Measurements from ENCODE around the gene BRIP1. TPM values are rescaled to one million over a fixed set of nuclear protein-coding genes. Genes with fewer than 3 reads are reported as not detected.

The BRIP1 gene
- polyA plus RNA-seq, 1 of the 3 experiments (the other 2 are of a cell fraction): 2.0 TPM

DNA sequence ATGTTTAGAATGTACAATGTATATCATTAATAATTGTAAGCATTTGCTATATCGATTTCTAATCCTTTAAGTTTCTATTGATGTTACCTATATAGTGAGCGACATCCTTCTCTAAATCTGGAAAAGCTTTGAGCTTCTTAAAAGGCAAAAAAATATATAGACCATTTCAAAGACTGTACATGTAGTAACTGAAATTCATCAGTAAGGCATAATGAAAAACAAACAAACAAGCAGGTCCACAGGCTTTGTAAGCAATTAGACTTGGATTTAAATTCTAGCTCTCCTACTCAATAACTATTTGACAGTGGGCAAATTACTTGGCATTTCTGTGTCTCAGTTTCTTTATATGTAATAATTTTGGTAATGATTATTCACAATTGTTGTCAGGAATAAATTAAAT is 220.6 kb downstream of the BRIP1 start:
- no peak for TF ChIP-seq YY1 (IDR thresholded peaks at IDR 0.05; ENCODE audit: low read depth)
- TF ChIP-seq SMC3 (IDR thresholded peaks at IDR 0.05; ENCODE audit: low read depth, low read length): no peak
- TF ChIP-seq, protein P1, sequence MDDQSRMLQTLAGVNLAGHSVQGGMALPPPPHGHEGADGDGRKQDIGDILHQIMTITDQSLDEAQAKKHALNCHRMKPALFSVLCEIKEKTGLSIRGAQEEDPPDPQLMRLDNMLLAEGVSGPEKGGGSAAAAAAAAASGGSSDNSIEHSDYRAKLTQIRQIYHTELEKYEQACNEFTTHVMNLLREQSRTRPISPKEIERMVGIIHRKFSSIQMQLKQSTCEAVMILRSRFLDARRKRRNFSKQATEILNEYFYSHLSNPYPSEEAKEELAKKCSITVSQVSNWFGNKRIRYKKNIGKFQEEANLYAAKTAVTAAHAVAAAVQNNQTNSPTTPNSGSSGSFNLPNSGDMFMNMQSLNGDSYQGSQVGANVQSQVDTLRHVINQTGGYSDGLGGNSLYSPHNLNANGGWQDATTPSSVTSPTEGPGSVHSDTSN (IDR thresholded peaks at IDR 0.05): no peak
- TF ChIP-seq, protein P2, sequence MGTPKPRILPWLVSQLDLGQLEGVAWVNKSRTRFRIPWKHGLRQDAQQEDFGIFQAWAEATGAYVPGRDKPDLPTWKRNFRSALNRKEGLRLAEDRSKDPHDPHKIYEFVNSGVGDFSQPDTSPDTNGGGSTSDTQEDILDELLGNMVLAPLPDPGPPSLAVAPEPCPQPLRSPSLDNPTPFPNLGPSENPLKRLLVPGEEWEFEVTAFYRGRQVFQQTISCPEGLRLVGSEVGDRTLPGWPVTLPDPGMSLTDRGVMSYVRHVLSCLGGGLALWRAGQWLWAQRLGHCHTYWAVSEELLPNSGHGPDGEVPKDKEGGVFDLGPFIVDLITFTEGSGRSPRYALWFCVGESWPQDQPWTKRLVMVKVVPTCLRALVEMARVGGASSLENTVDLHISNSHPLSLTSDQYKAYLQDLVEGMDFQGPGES (IDR thresholded peaks at IDR 0.05; ENCODE audit: low read depth, low read length): no peak
- TF ChIP-seq, protein P3, sequence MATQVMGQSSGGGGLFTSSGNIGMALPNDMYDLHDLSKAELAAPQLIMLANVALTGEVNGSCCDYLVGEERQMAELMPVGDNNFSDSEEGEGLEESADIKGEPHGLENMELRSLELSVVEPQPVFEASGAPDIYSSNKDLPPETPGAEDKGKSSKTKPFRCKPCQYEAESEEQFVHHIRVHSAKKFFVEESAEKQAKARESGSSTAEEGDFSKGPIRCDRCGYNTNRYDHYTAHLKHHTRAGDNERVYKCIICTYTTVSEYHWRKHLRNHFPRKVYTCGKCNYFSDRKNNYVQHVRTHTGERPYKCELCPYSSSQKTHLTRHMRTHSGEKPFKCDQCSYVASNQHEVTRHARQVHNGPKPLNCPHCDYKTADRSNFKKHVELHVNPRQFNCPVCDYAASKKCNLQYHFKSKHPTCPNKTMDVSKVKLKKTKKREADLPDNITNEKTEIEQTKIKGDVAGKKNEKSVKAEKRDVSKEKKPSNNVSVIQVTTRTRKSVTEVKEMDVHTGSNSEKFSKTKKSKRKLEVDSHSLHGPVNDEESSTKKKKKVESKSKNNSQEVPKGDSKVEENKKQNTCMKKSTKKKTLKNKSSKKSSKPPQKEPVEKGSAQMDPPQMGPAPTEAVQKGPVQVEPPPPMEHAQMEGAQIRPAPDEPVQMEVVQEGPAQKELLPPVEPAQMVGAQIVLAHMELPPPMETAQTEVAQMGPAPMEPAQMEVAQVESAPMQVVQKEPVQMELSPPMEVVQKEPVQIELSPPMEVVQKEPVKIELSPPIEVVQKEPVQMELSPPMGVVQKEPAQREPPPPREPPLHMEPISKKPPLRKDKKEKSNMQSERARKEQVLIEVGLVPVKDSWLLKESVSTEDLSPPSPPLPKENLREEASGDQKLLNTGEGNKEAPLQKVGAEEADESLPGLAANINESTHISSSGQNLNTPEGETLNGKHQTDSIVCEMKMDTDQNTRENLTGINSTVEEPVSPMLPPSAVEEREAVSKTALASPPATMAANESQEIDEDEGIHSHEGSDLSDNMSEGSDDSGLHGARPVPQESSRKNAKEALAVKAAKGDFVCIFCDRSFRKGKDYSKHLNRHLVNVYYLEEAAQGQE (IDR thresholded peaks at IDR 0.05; ENCODE audit: low read depth, low read length): no peak
- no peak for TF ChIP-seq NFIC (IDR thresholded peaks at IDR 0.05; ENCODE audit: borderline replicate concordance)
- TF ChIP-seq RAD21 (IDR thresholded peaks at IDR 0.05; ENCODE audit: low read length): no peak
- TF ChIP-seq, protein P4, sequence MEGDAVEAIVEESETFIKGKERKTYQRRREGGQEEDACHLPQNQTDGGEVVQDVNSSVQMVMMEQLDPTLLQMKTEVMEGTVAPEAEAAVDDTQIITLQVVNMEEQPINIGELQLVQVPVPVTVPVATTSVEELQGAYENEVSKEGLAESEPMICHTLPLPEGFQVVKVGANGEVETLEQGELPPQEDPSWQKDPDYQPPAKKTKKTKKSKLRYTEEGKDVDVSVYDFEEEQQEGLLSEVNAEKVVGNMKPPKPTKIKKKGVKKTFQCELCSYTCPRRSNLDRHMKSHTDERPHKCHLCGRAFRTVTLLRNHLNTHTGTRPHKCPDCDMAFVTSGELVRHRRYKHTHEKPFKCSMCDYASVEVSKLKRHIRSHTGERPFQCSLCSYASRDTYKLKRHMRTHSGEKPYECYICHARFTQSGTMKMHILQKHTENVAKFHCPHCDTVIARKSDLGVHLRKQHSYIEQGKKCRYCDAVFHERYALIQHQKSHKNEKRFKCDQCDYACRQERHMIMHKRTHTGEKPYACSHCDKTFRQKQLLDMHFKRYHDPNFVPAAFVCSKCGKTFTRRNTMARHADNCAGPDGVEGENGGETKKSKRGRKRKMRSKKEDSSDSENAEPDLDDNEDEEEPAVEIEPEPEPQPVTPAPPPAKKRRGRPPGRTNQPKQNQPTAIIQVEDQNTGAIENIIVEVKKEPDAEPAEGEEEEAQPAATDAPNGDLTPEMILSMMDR (IDR thresholded peaks at IDR 0.05): no peak
- TF ChIP-seq, protein P5, sequence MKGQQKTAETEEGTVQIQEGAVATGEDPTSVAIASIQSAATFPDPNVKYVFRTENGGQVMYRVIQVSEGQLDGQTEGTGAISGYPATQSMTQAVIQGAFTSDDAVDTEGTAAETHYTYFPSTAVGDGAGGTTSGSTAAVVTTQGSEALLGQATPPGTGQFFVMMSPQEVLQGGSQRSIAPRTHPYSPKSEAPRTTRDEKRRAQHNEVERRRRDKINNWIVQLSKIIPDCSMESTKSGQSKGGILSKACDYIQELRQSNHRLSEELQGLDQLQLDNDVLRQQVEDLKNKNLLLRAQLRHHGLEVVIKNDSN (IDR thresholded peaks at IDR 0.05; ENCODE audit: borderline replicate concordance, low read depth): no peak
- no peak for TF ChIP-seq RFX5 (IDR thresholded peaks at IDR 0.05; ENCODE audit: low read length)
- no peak for TF ChIP-seq GABPA (IDR thresholded peaks at IDR 0.05; ENCODE audit: low read depth)
- no peak for TF ChIP-seq POLR2AphosphoS5 (IDR thresholded peaks at IDR 0.05; ENCODE audit: low read depth, low read length)
- TF ChIP-seq, protein P6, sequence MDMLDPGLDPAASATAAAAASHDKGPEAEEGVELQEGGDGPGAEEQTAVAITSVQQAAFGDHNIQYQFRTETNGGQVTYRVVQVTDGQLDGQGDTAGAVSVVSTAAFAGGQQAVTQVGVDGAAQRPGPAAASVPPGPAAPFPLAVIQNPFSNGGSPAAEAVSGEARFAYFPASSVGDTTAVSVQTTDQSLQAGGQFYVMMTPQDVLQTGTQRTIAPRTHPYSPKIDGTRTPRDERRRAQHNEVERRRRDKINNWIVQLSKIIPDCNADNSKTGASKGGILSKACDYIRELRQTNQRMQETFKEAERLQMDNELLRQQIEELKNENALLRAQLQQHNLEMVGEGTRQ (IDR thresholded peaks at IDR 0.05; ENCODE audit: borderline replicate concordance, low read depth, low read length): no peak
- no peak for TF ChIP-seq FOSL2 (IDR thresholded peaks at IDR 0.05; ENCODE audit: borderline replicate concordance, low read depth)
- TF ChIP-seq RXRA (IDR thresholded peaks at IDR 0.05; ENCODE audit: borderline replicate concordance, low read depth): no peak
- no peak for TF ChIP-seq NRF1 (IDR thresholded peaks at IDR 0.05; ENCODE audit: low read depth, low read length)
- TF ChIP-seq SIN3A (IDR thresholded peaks at IDR 0.05; ENCODE audit: borderline replicate concordance, low read depth, low read length): no peak
- TF ChIP-seq RCOR1 (IDR thresholded peaks at IDR 0.05; ENCODE audit: low read length): no peak
- H2AFZ ChIP-seq (ENCODE audit: low read depth): no peak overlapping the region
- no peaks in the 10 kb centered on the region for H4K20me1 ChIP-seq (ENCODE audit: insufficient read depth)
- peaks cover 16% of the 10 kb centered on the region for H3F3A ChIP-seq (replicated peaks; ENCODE audit: insufficient read depth)
- H3K4me3 ChIP-seq (ENCODE audit: low read depth in 2 of 2, low read length in 1 of 2): no peak overlapping the region
- H3K36me3 ChIP-seq (replicated peaks in 1 of 2; ENCODE audit: control insufficient read depth in 1 of 2, insufficient read depth in 2 of 2, low read length in 1 of 2): no peaks in the 10 kb centered on the region
- H3K4me2 ChIP-seq: no peak overlapping the region
- no peaks in the 10 kb centered on the region for H3K79me2 ChIP-seq (ENCODE audit: insufficient read depth)
- no peak overlapping the region for H3K27ac ChIP-seq (ENCODE audit: low read depth in 2 of 2, low read length in 1 of 2)
- no peak overlapping the region for H3K9ac ChIP-seq
- peaks cover 0 to 6% of the 10 kb centered on the region in 2 experiments; a peak in 1 of 4 replicates for H3K4me1 ChIP-seq (ENCODE audit: control insufficient read depth in 1 of 2, insufficient read depth in 2 of 2, low read depth in 1 of 2, low read length in 1 of 2)
- no peaks in the 10 kb centered on the region for H3K9me3 ChIP-seq
- no peaks in the 10 kb centered on the region for H3K9me2 ChIP-seq
- 88% methylated on average over 2 of the region's 2 CpGs for WGBS (ENCODE audit: low lambda C conversion rate)
- no peaks in the 10 kb centered on the region for H3K27me3 ChIP-seq (ENCODE audit: insufficient read depth)
- DNase-seq: no peak
- ChIA-PET POLR2A (no interaction called here), CTCF (interaction anchor here (0.7 to 1.5 kb wide), 3 partner anchors 11 to 236 kb away, joined by 3 read pairs; no protein-coding TSS in a partner anchor)

Measured in SK-N-SH (cell line).